Neural cell (in vitro differentiated cells): Measurements from ENCODE around the gene ANKS1B. TPM values are rescaled to one million over a fixed set of nuclear protein-coding genes. Genes with fewer than 3 reads are reported as not detected.

ENCODE experiments used
- H2AFZ ChIP-seq: fragments of 200-600, 300-800 bp; sonication (generic), shearing (Covaris generic); 2 replicates; pipeline ENCODE4 v1.6.0; 2014; ENCODE audit warnings: low read depth, mild to moderate bottlenecking, antibody characterized with exemption, low read length, moderate library complexity
- H3F3A ChIP-seq: fragments of 200-600 bp; shearing (Covaris generic); 2 replicates; pipeline ENCODE4 v1.6.1; 2016; ENCODE audit warnings: mild to moderate bottlenecking, moderate library complexity, mixed read lengths, antibody characterized with exemption, low read length; ENCODE audit not compliant: insufficient read depth, poor library complexity, severe bottlenecking
- H3K27ac ChIP-seq: fragments of 200-600, 300-800 bp; sonication (generic), shearing (Covaris generic); 2 replicates; pipeline ENCODE4 v1.5.1; 2014; ENCODE audit warnings: mild to moderate bottlenecking, low read length, moderate library complexity
- H3K27me3 ChIP-seq: fragments of 300-800, 200-600 bp; sonication (generic), shearing (Covaris generic); 2 replicates; pipeline ENCODE4 v1.6.0; 2014; ENCODE audit warnings: mild to moderate bottlenecking, low read depth, low read length, moderate library complexity; ENCODE audit not compliant: insufficient read depth
- H3K36me3 ChIP-seq: fragments of 300-800, 200-600 bp; sonication (generic), shearing (Covaris generic); 2 replicates; pipeline ENCODE4 v1.5.1; 2014; ENCODE audit warnings: mild to moderate bottlenecking, antibody characterized with exemption, low read length, moderate library complexity; ENCODE audit not compliant: insufficient read depth
- H3K4me2 ChIP-seq: fragments of 300-800, 200-600 bp; sonication (generic), shearing (Covaris generic); 2 replicates; pipeline ENCODE4 v1.6.0; 2014; ENCODE audit warnings: mild to moderate bottlenecking, low read length
- H3K4me3 ChIP-seq: fragments of 300-800, 200-600 bp; sonication (generic), shearing (Covaris generic); 2 replicates; pipeline ENCODE4 v1.5.1; 2014; ENCODE audit warnings: mild to moderate bottlenecking, low read length, moderate library complexity
- H3K79me2 ChIP-seq: fragments of 200-600 bp; shearing (Covaris generic); replicated peaks from 2 replicates; pipeline ENCODE4 v1.6.0; 2014; ENCODE audit warnings: mild to moderate bottlenecking, low read length, moderate library complexity; ENCODE audit not compliant: insufficient read depth
- H3K9ac ChIP-seq: fragments of 300-800, 200-600 bp; sonication (generic), shearing (Covaris generic); 2 replicates; pipeline ENCODE4 v1.6.1; 2016; ENCODE audit warnings: mild to moderate bottlenecking, low read length, mixed read lengths
- H3K9me2 ChIP-seq: fragments of 200-600 bp; shearing (Covaris generic); 2 replicates; pipeline ENCODE4 v1.6.1; 2016; ENCODE audit warnings: mild to moderate bottlenecking, low read length, mixed read lengths; ENCODE audit not compliant: insufficient read depth
- H3K9me3 ChIP-seq: fragments of 200-600, 300-800 bp; sonication (generic), shearing (Covaris generic); 2 replicates; pipeline ENCODE4 v1.6.1; 2016; ENCODE audit warnings: mild to moderate bottlenecking, mixed run types, low read length, moderate library complexity, mixed read lengths
- H4K20me1 ChIP-seq: fragments of 200-600 bp; shearing (Covaris generic); 2 replicates; pipeline ENCODE4 v1.6.1; 2016; ENCODE audit warnings: mild to moderate bottlenecking, mixed run types; ENCODE audit not compliant: insufficient read depth
- EP300 ChIP-seq: fragments of 450-650 bp; conservative IDR thresholded peaks from 2 replicates; pipeline ENCODE4 v1.6.1; 2014; ENCODE audit warnings: antibody characterized with exemption, mild to moderate bottlenecking, moderate library complexity; ENCODE audit not compliant: poor library complexity, severe bottlenecking
- EZH2 ChIP-seq: fragments of 200-600, 300-800 bp; shearing (Covaris generic), sonication (generic); IDR thresholded peaks from 2 replicates; pipeline ENCODE4 v1.6.1; 2014; ENCODE audit warnings: antibody characterized with exemption, low read length, borderline replicate concordance, mild to moderate bottlenecking; ENCODE audit not compliant: insufficient read depth, poor library complexity, severe bottlenecking
- MXI1 ChIP-seq: fragments of 450-650 bp; conservative IDR thresholded peaks from 2 replicates; pipeline ENCODE4 v1.6.1; 2014; ENCODE audit warnings: antibody characterized with exemption, mild to moderate bottlenecking; ENCODE audit not compliant: poor library complexity, severe bottlenecking
- POLR2AphosphoS5 ChIP-seq: IDR thresholded peaks from 2 replicates; pipeline ENCODE4 v1.6.1; 2012
- RAD21 ChIP-seq: fragments of 450-650 bp; conservative IDR thresholded peaks from 2 replicates; pipeline ENCODE4 v1.6.1; 2014; ENCODE audit warnings: antibody characterized with exemption, mild to moderate bottlenecking, moderate library complexity
- SMC3 ChIP-seq: fragments of 450-650 bp; conservative IDR thresholded peaks from 2 replicates; pipeline ENCODE4 v1.6.1; 2014; ENCODE audit warnings: antibody characterized with exemption, mild to moderate bottlenecking, moderate library complexity; ENCODE audit not compliant: poor library complexity
- TAF1 ChIP-seq: IDR thresholded peaks from 2 replicates; pipeline ENCODE4 v1.6.1; 2012; ENCODE audit warnings: low read depth
- polyA plus RNA-seq: library from polyadenylated mRNA; depleted of rRNA; stranded (reverse); fragments of >200 nt; gene quantifications from 2 replicates; pipeline ENCODE4 v1.2.3, GENCODE V29; 2014
- TF ChIP-seq, protein P1 (sequence below): IDR thresholded peaks from 2 replicates; pipeline ENCODE4 v1.6.1; 2012; ENCODE audit warnings: borderline replicate concordance
- TF ChIP-seq, protein P2 (sequence below): fragments of 450-650 bp; IDR thresholded peaks from 2 replicates; pipeline ENCODE4 v1.5.1; 2014; ENCODE audit warnings: antibody characterized with exemption, mild to moderate bottlenecking, moderate library complexity; ENCODE audit not compliant: poor library complexity, severe bottlenecking

The ANKS1B gene
- polyA plus RNA-seq, 1 donor from 2014 or later: 65.6 TPM

DNA sequence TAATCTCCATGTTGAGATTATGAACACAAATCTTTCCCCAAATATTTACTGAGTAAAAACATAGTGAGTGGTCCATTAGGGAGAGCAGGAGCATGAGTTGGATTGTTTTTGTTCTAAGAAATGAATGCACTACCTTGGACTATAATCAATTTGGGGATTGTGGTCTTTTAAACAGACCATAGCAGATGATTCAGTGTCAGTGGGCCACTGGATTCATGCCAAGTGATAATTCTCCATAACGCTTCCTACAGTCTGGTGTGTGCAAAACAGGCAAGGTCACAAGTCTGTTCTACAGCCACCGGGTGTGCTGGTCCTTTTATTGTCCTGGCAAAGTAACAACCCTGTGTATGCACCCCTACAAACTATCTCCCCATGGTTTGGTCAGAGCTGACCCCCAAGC lies 1073.3 kb downstream of the ANKS1B start:
- Histone ChIP-seq H2AFZ (no peak overlapping the region), H3K9me2 (no peaks in the 10 kb centered on the region), H3K79me2 (no peaks in the 10 kb centered on the region), H3K36me3 (no peaks in the 10 kb centered on the region), H3K4me3 (no peak overlapping the region), H3F3A (no peaks in the 10 kb centered on the region), H3K9ac (no peak overlapping the region), H3K27ac (no peak overlapping the region), H3K27me3 (no peaks in the 10 kb centered on the region), H3K9me3 (no peaks in the 10 kb centered on the region), H4K20me1 (no peaks in the 10 kb centered on the region), H3K4me2 (no peak overlapping the region)
- TF ChIP-seq EP300 (no peak), EZH2 (no peak), SMC3 (no peak), RAD21 (no peak), TAF1 (no peak)
- TF ChIP-seq, protein P1, sequence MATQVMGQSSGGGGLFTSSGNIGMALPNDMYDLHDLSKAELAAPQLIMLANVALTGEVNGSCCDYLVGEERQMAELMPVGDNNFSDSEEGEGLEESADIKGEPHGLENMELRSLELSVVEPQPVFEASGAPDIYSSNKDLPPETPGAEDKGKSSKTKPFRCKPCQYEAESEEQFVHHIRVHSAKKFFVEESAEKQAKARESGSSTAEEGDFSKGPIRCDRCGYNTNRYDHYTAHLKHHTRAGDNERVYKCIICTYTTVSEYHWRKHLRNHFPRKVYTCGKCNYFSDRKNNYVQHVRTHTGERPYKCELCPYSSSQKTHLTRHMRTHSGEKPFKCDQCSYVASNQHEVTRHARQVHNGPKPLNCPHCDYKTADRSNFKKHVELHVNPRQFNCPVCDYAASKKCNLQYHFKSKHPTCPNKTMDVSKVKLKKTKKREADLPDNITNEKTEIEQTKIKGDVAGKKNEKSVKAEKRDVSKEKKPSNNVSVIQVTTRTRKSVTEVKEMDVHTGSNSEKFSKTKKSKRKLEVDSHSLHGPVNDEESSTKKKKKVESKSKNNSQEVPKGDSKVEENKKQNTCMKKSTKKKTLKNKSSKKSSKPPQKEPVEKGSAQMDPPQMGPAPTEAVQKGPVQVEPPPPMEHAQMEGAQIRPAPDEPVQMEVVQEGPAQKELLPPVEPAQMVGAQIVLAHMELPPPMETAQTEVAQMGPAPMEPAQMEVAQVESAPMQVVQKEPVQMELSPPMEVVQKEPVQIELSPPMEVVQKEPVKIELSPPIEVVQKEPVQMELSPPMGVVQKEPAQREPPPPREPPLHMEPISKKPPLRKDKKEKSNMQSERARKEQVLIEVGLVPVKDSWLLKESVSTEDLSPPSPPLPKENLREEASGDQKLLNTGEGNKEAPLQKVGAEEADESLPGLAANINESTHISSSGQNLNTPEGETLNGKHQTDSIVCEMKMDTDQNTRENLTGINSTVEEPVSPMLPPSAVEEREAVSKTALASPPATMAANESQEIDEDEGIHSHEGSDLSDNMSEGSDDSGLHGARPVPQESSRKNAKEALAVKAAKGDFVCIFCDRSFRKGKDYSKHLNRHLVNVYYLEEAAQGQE: no peak
- TF ChIP-seq, protein P2, sequence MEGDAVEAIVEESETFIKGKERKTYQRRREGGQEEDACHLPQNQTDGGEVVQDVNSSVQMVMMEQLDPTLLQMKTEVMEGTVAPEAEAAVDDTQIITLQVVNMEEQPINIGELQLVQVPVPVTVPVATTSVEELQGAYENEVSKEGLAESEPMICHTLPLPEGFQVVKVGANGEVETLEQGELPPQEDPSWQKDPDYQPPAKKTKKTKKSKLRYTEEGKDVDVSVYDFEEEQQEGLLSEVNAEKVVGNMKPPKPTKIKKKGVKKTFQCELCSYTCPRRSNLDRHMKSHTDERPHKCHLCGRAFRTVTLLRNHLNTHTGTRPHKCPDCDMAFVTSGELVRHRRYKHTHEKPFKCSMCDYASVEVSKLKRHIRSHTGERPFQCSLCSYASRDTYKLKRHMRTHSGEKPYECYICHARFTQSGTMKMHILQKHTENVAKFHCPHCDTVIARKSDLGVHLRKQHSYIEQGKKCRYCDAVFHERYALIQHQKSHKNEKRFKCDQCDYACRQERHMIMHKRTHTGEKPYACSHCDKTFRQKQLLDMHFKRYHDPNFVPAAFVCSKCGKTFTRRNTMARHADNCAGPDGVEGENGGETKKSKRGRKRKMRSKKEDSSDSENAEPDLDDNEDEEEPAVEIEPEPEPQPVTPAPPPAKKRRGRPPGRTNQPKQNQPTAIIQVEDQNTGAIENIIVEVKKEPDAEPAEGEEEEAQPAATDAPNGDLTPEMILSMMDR: no peak

DNA sequence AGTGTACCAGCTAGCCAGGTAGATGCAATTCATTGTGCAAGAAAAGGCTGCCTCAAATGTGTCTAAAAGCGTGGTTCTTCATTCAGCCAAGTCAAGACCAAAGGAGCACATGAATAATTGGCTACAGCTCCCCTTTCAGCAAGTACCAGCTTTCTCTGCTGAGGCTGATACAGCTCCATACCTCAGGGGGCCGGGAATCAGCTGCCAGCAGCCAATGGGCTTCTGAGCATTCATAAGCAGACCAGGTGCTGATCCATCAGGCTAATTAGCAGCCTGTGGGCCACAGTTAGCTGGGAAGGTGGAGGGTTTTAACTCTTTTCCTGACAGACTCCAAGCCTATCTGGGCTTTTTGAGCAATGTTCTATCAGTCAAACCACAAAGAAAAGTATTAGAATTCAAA lies 1075.0 kb downstream of the ANKS1B start:
- H3K9me2 ChIP-seq: no peaks in the 10 kb centered on the region
- H2AFZ ChIP-seq: no peak overlapping the region
- no peaks in the 10 kb centered on the region for H3F3A ChIP-seq
- peak overlapping the region; percentile 19 for H3K27ac ChIP-seq
- H3K9ac ChIP-seq: no peak overlapping the region
- peak overlapping the region; percentile 22 for H3K4me3 ChIP-seq
- no peak for TF ChIP-seq SMC3
- no peaks in the 10 kb centered on the region for H4K20me1 ChIP-seq
- no peaks in the 10 kb centered on the region for H3K27me3 ChIP-seq
- peak overlapping the region; percentile 27 for H3K4me2 ChIP-seq
- no peaks in the 10 kb centered on the region for H3K9me3 ChIP-seq
- no peaks in the 10 kb centered on the region for H3K79me2 ChIP-seq
- no peaks in the 10 kb centered on the region for H3K36me3 ChIP-seq

DNA sequence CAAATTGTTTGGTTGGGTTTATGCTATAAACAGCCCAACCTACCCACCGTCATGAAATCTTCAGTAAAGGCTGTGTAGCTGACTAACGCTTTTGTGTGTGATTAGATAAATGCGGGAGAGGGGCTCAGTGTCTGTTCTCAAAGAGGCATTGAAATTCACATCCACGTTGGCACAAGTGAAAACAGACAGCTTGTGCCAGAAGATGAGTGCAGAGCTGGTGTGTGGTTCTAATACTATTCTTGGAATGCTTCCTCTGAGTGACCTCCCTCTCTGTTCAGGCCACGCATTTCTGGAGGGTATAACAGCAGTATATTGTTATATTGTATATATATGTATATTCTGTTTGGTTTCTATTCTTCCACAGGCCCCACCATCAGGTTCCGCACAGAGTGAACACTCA lies 1075.9 kb downstream of the ANKS1B start:
- H3K4me2 ChIP-seq: no peak overlapping the region
- TF ChIP-seq, protein P2: no peak
- TF ChIP-seq, protein P1: no peak
- TF ChIP-seq EP300 (no peak), POLR2AphosphoS5 (no peak), TAF1 (no peak), MXI1 (no peak), RAD21 (no peak), SMC3 (no peak), EZH2 (no peak)
- H3K79me2 ChIP-seq: no peaks in the 10 kb centered on the region

More for the DNA sequence above, 1075.9 kb downstream of the ANKS1B start:
- Histone ChIP-seq H3K36me3 (no peaks in the 10 kb centered on the region), H3K27ac (no peak overlapping the region), H3F3A (no peaks in the 10 kb centered on the region), H3K4me3 (no peak overlapping the region), H2AFZ (no peak overlapping the region), H3K9ac (no peak overlapping the region), H3K27me3 (no peaks in the 10 kb centered on the region), H4K20me1 (no peaks in the 10 kb centered on the region), H3K9me3 (no peaks in the 10 kb centered on the region), H3K9me2 (no peaks in the 10 kb centered on the region)
